IMR-90 (cell line): ENCODE results near the gene CHIT1. TPM values are rescaled to one million over a fixed set of nuclear protein-coding genes. Genes with fewer than 3 reads are reported as not detected.

Experiments used
- ATAC-seq: fragments of 200-7000 bp; cut with Tn5 transposase; 2 replicates; pipeline ENCODE4 v1.9.1; 2020; ENCODE audit warnings: low read depth, mild to moderate bottlenecking, moderate library complexity
- BruUV-seq: library from RNA; stranded (reverse); fragments of 400-500 nt; replicated peaks from 2 replicates; lab custom pipeline; 2021; lab: Mats Ljungman, UMichigan
- CTCF ChIA-PET: fragments of 300-600 bp; formaldehyde crosslinking; extraction: SDS; loops from one replicate; lab custom pipeline; 2021; ENCODE audit warnings: antibody characterized with exemption; lab: Yijun Ruan, JAX
- POLR2A ChIA-PET: fragments of 300-600 bp; sonication (Branson Sonifier 250); formaldehyde crosslinking; loops from one replicate; lab custom pipeline; 2022; ENCODE audit warnings: antibody characterized with exemption; ENCODE audit not compliant: unreplicated experiment; lab: Charles Lee
- DNase-seq: peaks from one replicate; pipeline ENCODE4 v3.0.0; 2013
- H2AFZ ChIP-seq: replicated peaks from 2 replicates; pipeline ENCODE3; 2013; ENCODE audit warnings: low read length, mild to moderate bottlenecking; ENCODE audit not compliant: poor library complexity
- H2AK5ac ChIP-seq: 2 replicates; pipeline ENCODE4 v1.6.1; 2013; ENCODE audit warnings: low read depth, low read length, inconsistent platforms
- H2AK9ac ChIP-seq: replicated peaks from 2 replicates; pipeline ENCODE3; 2013; ENCODE audit warnings: mild to moderate bottlenecking, low read depth, low read length, moderate library complexity; ENCODE audit not compliant: poor library complexity
- H2BK120ac ChIP-seq: 2 replicates; pipeline ENCODE4 v1.6.1; 2013; ENCODE audit warnings: low read depth, low read length, inconsistent platforms
- H2BK15ac ChIP-seq: 3 replicates; pipeline ENCODE4 v1.6.1; 2013; ENCODE audit warnings: low read depth, low read length, inconsistent platforms
- H2BK20ac ChIP-seq: 2 replicates; pipeline ENCODE4 v1.6.1; 2013; ENCODE audit warnings: low read depth, mild to moderate bottlenecking, inconsistent platforms, low read length, moderate library complexity
- H2BK5ac ChIP-seq: 2 replicates; pipeline ENCODE4 v1.6.1; 2013; ENCODE audit warnings: mild to moderate bottlenecking, low read depth, low read length, inconsistent platforms; ENCODE audit not compliant: poor library complexity, severe bottlenecking
- H3K14ac ChIP-seq: replicated peaks from 2 replicates; pipeline ENCODE4 v1.6.1; 2013; ENCODE audit warnings: low read depth, low read length, inconsistent platforms
- H3K18ac ChIP-seq: 2 replicates; pipeline ENCODE4 v1.6.1; 2013; ENCODE audit warnings: low read depth, low read length, control low read depth
- H3K23ac ChIP-seq: 2 replicates; pipeline ENCODE4 v1.6.1; 2013; ENCODE audit warnings: low read depth, low read length, inconsistent platforms
- H3K27ac ChIP-seq: 2 replicates; pipeline ENCODE4 v1.5.1; 2013; ENCODE audit warnings: mild to moderate bottlenecking, control low read depth, low read length; ENCODE audit not compliant: insufficient read depth
- H3K27me3 ChIP-seq: 2 replicates; pipeline ENCODE4 v1.6.1; 2013; ENCODE audit warnings: low read length; ENCODE audit not compliant: control insufficient read depth, insufficient read depth
- H3K36me3 ChIP-seq: 2 replicates; pipeline ENCODE4 v1.6.1; 2013; ENCODE audit warnings: low read length, mixed read lengths; ENCODE audit not compliant: control insufficient read depth, insufficient read depth
- H3K4ac ChIP-seq: 2 replicates; pipeline ENCODE4 v1.6.1; 2013; ENCODE audit warnings: low read depth, low read length, inconsistent platforms
- H3K4me1 ChIP-seq: 2 replicates; pipeline ENCODE4 v1.6.1; 2013; ENCODE audit warnings: low read length, mixed read lengths; ENCODE audit not compliant: control insufficient read depth, insufficient read depth
- H3K4me2 ChIP-seq: 2 replicates; pipeline ENCODE4 v1.6.1; 2013; ENCODE audit warnings: low read depth, mild to moderate bottlenecking, control low read depth, low read length, moderate library complexity
- H3K4me3 ChIP-seq: 2 replicates; pipeline ENCODE4 v1.5.1; 2013; ENCODE audit warnings: low read depth, mild to moderate bottlenecking, control low read depth, low read length, moderate library complexity; ENCODE audit not compliant: insufficient read depth
- H3K56ac ChIP-seq: 2 replicates; pipeline ENCODE4 v1.6.1; 2013; ENCODE audit warnings: low read length, inconsistent platforms; ENCODE audit not compliant: insufficient read depth; ENCODE audit errors: extremely low read depth
- H3K79me1 ChIP-seq, 2 experiments: 2 replicates each; pipeline ENCODE4 v1.6.1; 2013; ENCODE audit warnings: low read length in 2 of 2, inconsistent platforms in 1 of 2, low read depth in 1 of 2
- H3K9ac ChIP-seq: 2 replicates; pipeline ENCODE4 v1.6.1; 2013; ENCODE audit warnings: low read depth, low read length, control low read depth
- H3K9me1 ChIP-seq: 2 replicates; pipeline ENCODE4 v1.6.1; 2013; ENCODE audit warnings: low read length, inconsistent platforms; ENCODE audit not compliant: insufficient read depth
- H3K9me3 ChIP-seq: 2 replicates; pipeline ENCODE4 v1.6.1; 2013; ENCODE audit warnings: low read length; ENCODE audit not compliant: control insufficient read depth, insufficient read depth
- H4K20me1 ChIP-seq: 2 replicates; pipeline ENCODE4 v1.6.1; 2013; ENCODE audit warnings: low read length, inconsistent platforms; ENCODE audit not compliant: insufficient read depth
- H4K5ac ChIP-seq: 2 replicates; pipeline ENCODE4 v1.6.1; 2013; ENCODE audit warnings: mild to moderate bottlenecking, low read depth, low read length, control low read depth
- H4K8ac ChIP-seq, 2 experiments: 2 replicates each; pipeline ENCODE4 v1.6.1; 2013; ENCODE audit warnings: low read depth in 2 of 2, low read length in 2 of 2, control low read depth in 1 of 2, inconsistent platforms in 1 of 2
- H4K91ac ChIP-seq: 2 replicates; pipeline ENCODE4 v1.6.1; 2013; ENCODE audit warnings: low read depth, low read length, inconsistent platforms; ENCODE audit not compliant: insufficient read depth
- BHLHE40 ChIP-seq: fragments of 150-350 bp; IDR thresholded peaks from 2 replicates; pipeline ENCODE4 v1.6.1; 2016; ENCODE audit warnings: mild to moderate bottlenecking, low read depth, low read length
- CEBPB ChIP-seq: IDR thresholded peaks from 2 replicates; pipeline ENCODE4 v1.6.1; 2012; ENCODE audit warnings: low read depth, low read length, improper control_type of control experiment
- CHD1 ChIP-seq: IDR thresholded peaks from 2 replicates; pipeline ENCODE4 v1.6.1; 2012; ENCODE audit warnings: low read depth, low read length, improper control_type of control experiment
- CTCF ChIP-seq: conservative IDR thresholded peaks from 2 replicates; pipeline ENCODE4 v1.5.1; 2012; ENCODE audit warnings: mild to moderate bottlenecking, low read depth, low read length, improper control_type of control experiment
- ELK1 ChIP-seq: fragments of 150-350 bp; IDR thresholded peaks from 2 replicates; pipeline ENCODE4 v1.6.1; 2016; ENCODE audit warnings: low read depth, mild to moderate bottlenecking, low read length, moderate library complexity, borderline replicate concordance
- FOS ChIP-seq: fragments of 150-350 bp; IDR thresholded peaks from 2 replicates; pipeline ENCODE4 v1.6.1; 2016; ENCODE audit warnings: low read depth, low read length
- MAFK ChIP-seq: IDR thresholded peaks from 2 replicates; pipeline ENCODE4 v1.6.1; 2012; ENCODE audit warnings: low read depth, low read length, improper control_type of control experiment
- MAZ ChIP-seq: IDR thresholded peaks from 2 replicates; pipeline ENCODE4 v1.6.1; 2012; ENCODE audit warnings: low read depth, mild to moderate bottlenecking, low read length, improper control_type of control experiment, moderate library complexity, borderline replicate concordance
- MXI1 ChIP-seq: IDR thresholded peaks from 2 replicates; pipeline ENCODE4 v1.6.1; 2012; ENCODE audit warnings: low read depth, mild to moderate bottlenecking, low read length, moderate library complexity, borderline replicate concordance
- NFE2L2 ChIP-seq: fragments of 150-350 bp; IDR thresholded peaks from 2 replicates; pipeline ENCODE4 v1.6.1; 2016; ENCODE audit warnings: low read depth, mild to moderate bottlenecking, low read length
- RAD21 ChIP-seq: IDR thresholded peaks from 2 replicates; pipeline ENCODE4 v1.6.1; 2012; ENCODE audit warnings: low read length, improper control_type of control experiment
- RCOR1 ChIP-seq: IDR thresholded peaks from 2 replicates; pipeline ENCODE4 v1.6.1; 2012; ENCODE audit warnings: mild to moderate bottlenecking, low read length, improper control_type of control experiment; ENCODE audit not compliant: insufficient replicate concordance
- RFX5 ChIP-seq: IDR thresholded peaks from 2 replicates; pipeline ENCODE4 v1.8.0; 2012; ENCODE audit warnings: low read depth, mild to moderate bottlenecking, low read length, moderate library complexity
- SMC3 ChIP-seq: fragments of 150-350 bp; IDR thresholded peaks from 2 replicates; pipeline ENCODE4 v1.6.1; 2016; ENCODE audit warnings: low read depth, mild to moderate bottlenecking, antibody characterized with exemption, low read length, moderate library complexity
- USF2 ChIP-seq: fragments of 150-350 bp; IDR thresholded peaks from 2 replicates; pipeline ENCODE4 v1.6.1; 2017; ENCODE audit warnings: mild to moderate bottlenecking, antibody characterized with exemption, low read length, low read depth
- WGBS, 2 experiments: methylation state at CpG; one replicate each; pipeline versions ENCODE4 v1.1.5 to v1.1.7; 2013; ENCODE audit warnings: missing lambda C conversion rate in 2 of 2; ENCODE audit not compliant: insufficient read length in 1 of 2; ENCODE audit errors: extremely low coverage in 2 of 2; 5-methylcytosine and 5-hydroxymethylcytosine counted together
- dilution Hi-C: fragments of 300-500 bp; cut with HindIII; formaldehyde crosslinking; loops from one replicate; pipeline ENCODE4 v1.14.3; 2018; ENCODE audit warnings: low sequenced_read_pairs; ENCODE audit not compliant: unreplicated experiment
- in situ Hi-C: fragments of 300-500 bp; cut with MboI; formaldehyde crosslinking; loops from 3 replicates; pipeline ENCODE4 v1.14.3; 2019; ENCODE audit warnings: low sequenced_read_pairs, inconsistent platforms, mixed read lengths
- intact Hi-C: fragments of 100-400 bp; cut with micrococcal nuclease; formaldehyde crosslinking; loops from 2 replicates; pipeline ENCODE4 v1.10.0; 2022
- polyA plus RNA-seq, 3 experiments: library from polyadenylated mRNA; depleted of rRNA; stranded (reverse); fragments of >200 nt; gene quantifications; 2 replicates each; pipeline ENCODE4 v1.2.3, GENCODE V29; 2012; ENCODE audit warnings: low replicate concordance in 1 of 3
- total RNA-seq: library from RNA; depleted of rRNA; stranded (reverse); fragments of >200 nt; gene quantifications from 2 replicates; pipeline ENCODE4 v1.2.3, GENCODE V29; 2012

Gene CHIT1
- total and polyA plus RNA-seq, 2 of the 4 experiments (the other 2 are of a cell fraction): not detected

DNA sequence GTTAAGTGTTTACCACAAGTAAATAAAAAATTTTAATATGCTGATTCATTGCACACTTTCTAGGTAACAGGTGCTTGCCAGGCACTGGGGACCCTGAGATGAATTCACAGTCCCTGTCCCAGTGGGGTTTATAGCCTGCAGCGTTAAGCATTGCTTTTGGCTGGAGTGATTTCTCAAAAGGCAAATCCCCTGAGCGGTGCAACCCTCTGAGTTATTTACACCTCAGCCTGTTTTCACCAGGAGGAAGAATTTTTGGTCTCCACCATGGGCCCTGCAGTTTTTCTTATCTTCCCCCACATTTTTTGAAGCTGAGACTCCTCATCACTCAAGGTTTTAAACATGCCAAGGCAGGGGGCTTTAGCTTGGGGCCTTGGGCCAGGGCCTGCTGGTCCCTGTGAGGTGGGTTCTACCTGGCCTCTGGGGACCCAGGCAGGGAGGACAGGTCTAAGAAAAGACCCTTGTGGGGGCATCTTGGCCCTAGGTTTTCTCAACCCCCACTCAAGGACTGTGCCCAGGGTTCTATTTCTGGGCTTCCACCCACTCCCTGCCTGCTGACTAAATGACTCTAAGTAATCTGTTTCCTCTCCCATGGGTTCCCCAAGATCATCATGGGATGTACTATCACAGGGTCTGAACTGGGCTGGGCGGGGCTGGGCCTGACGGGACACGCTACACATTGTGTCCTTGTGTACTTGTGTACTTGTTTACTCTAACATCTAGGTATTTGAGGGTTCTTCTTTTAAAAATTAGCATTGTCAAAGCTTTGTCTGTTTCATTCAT, 10.2 kb upstream of the CHIT1 start:
- Histone ChIP-seq H3K4me2 (no peak overlapping the region), H3K9me3 (peaks cover 9% of the 10 kb centered on the region)
- intact Hi-C loops: no loop called here
- TF ChIP-seq MXI1 (no peak), MAFK (no peak), CTCF (no peak), USF2 (no peak), RCOR1 (no peak), FOS (no peak), CHD1 (no peak), MAZ (no peak), SMC3 (no peak), RFX5 (no peak), ELK1 (no peak), NFE2L2 (no peak), RAD21 (no peak), BHLHE40 (no peak), CEBPB (no peak)

More for the DNA sequence above, 10.2 kb upstream of the CHIT1 start:
- no peaks in the 10 kb centered on the region for H4K20me1 ChIP-seq
- H3K56ac ChIP-seq: no peak overlapping the region
- BruUV-seq: no TSS peak
- no peak overlapping the region for H4K91ac ChIP-seq
- H2BK15ac ChIP-seq: no peak overlapping the region
- POLR2A ChIA-PET: no interaction called here
- H2AK9ac ChIP-seq: no peak overlapping the region
- H3K23ac ChIP-seq: no peak overlapping the region
- no peak overlapping the region for H3K4me3 ChIP-seq
- no peak overlapping the region for H4K8ac ChIP-seq
- ATAC-seq (no peak), DNase-seq (no peak)
- no peaks in the 10 kb centered on the region for H3K36me3 ChIP-seq
- H2BK120ac ChIP-seq: no peak overlapping the region
- no peaks in the 10 kb centered on the region for H3K9me1 ChIP-seq
- H3K18ac ChIP-seq: no peak overlapping the region
- H3K79me1 ChIP-seq: no peaks in the 10 kb centered on the region
- H3K27ac ChIP-seq: no peak overlapping the region
- H3K27me3 ChIP-seq: peaks cover 24% of the 10 kb centered on the region
- dilution Hi-C loops: no loop called here
- no peak overlapping the region for H2AK5ac ChIP-seq
- no peaks in the 10 kb centered on the region for H3K4me1 ChIP-seq
- H3K14ac ChIP-seq: no peak overlapping the region
- CTCF ChIA-PET: interaction anchor here (0.6 to 1.4 kb wide), 3 partner anchors 11 to 101 kb away, joined by 3 to 4 read pairs (median 4); no protein-coding TSS in a partner anchor
- H3K9ac ChIP-seq: no peak overlapping the region
- no peak overlapping the region for H2AFZ ChIP-seq
- in situ Hi-C loops: no loop called here
- H2BK20ac ChIP-seq: no peak overlapping the region
- WGBS, 2 experiments: no CpG with 5 or more reads among the region's 5 CpGs
- H2BK5ac ChIP-seq: no peak overlapping the region
- no peak overlapping the region for H3K4ac ChIP-seq
- H4K5ac ChIP-seq: no peak overlapping the region
